Mononuclear cell (primary cell): ENCODE measurements around the gene CCL13. TPM values are rescaled to one million over a fixed set of nuclear protein-coding genes. Genes with fewer than 3 reads are reported as not detected.
"Not testable (repeated sequence)": the region's sequence is repeated elsewhere in the genome, so short reads cannot be mapped to it uniquely, and the experiment has no call there.

Experiments used
- H3K27me3 ChIP-seq: 2 replicates; pipeline ENCODE4 v1.6.0; 2011; ENCODE audit warnings: low read length, control low read depth; ENCODE audit not compliant: insufficient read depth
- H3K4me1 ChIP-seq: 2 replicates; pipeline ENCODE4 v1.5.1; 2011; ENCODE audit warnings: mild to moderate bottlenecking, low read length, control low read depth; ENCODE audit not compliant: insufficient read depth
- H3K4me3 ChIP-seq: 2 replicates; pipeline ENCODE4 v1.5.1; 2011; ENCODE audit warnings: mild to moderate bottlenecking, low read length, moderate library complexity
- H3K9me3 ChIP-seq: 2 replicates; pipeline ENCODE4 v1.5.1; 2011; ENCODE audit warnings: low read depth, mild to moderate bottlenecking, control low read depth, low read length
- total RNA-seq: library from RNA; depleted of rRNA; stranded (reverse); fragments of >200 nt; gene quantifications from one replicate; pipeline ENCODE4 v1.2.3, GENCODE V29; 2012

Gene CCL13
- total RNA-seq: not detected

DNA sequence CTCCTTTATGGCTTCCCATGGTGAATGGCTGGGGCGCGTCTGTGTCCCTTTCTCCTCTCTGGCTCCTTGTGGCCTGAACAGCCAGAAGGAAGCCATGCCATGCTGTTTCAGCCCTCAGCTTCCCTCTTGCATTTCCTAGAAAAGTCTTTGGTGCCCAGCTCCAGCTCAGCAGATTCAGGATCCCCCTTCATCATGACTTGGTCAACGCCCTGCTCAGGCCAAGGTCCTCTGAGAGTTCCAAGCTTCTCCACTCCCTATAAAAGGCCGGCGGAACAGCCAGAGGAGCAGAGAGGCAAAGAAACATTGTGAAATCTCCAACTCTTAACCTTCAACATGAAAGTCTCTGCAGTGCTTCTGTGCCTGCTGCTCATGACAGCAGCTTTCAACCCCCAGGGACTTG is at the start of gene CCL13:
Gene CCL13, plus strand, starts transcription at position 287 of the 400 bp plus-strand sequence. Its CDS starts 47 bp downstream, at position 334.
- Histone ChIP-seq H3K27me3 (no peaks in the 10 kb centered on the region), H3K9me3 (no peaks in the 10 kb centered on the region), H3K4me3 (no peak within 1 kb of the TSS), H3K4me1 (peaks cover 5% of the 10 kb centered on the region)

DNA sequence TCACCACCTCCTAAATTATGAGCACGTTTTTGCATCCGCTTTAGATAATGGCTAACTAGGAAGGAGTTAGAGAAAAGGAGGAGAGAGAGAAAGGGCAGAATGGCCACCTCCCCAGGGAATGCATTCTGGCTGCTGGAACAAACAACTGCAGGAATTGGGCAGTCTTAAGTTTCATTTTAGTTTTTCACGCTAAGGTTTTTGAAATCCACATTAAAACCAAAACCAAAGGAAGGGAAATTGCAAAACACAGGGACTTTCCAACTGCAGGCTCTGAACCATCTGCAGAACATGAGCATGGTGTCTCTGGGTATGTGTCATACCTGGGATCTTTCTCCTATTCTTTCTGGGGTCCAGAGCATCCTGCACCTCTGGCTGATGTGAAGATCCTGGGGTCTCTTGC is 49.2 kb upstream of the CCL13 start:
- Histone ChIP-seq H3K4me3 (no peak overlapping the region), H3K27me3 (peaks cover 4% of the 10 kb centered on the region), H3K9me3 (no peaks in the 10 kb centered on the region), H3K4me1 (peaks cover 41% of the 10 kb centered on the region)

DNA sequence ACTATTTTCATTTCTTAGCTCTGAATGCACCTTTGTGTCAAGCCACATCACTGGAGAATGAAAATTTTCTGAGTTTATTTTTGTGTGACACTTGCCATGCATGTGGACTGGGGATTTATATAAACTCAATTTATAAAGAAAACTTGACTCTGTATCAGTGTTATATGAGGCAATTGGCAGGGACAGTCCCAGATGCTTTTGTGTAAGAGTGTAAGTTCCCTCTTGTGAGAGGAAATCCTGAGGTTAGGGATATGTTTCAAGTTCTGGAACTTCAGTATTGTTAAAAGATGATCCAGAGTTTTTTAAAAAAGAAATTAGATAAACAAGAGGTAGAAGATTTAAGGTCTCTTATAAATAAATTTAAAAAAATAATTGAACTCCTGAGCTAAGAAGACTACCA is 47.9 kb upstream of the CCL13 start:
- peaks cover 6% of the 10 kb centered on the region for H3K27me3 ChIP-seq
- H3K4me1 ChIP-seq: peaks cover 35% of the 10 kb centered on the region
- H3K9me3 ChIP-seq: no peaks in the 10 kb centered on the region
- no peak overlapping the region for H3K4me3 ChIP-seq

DNA sequence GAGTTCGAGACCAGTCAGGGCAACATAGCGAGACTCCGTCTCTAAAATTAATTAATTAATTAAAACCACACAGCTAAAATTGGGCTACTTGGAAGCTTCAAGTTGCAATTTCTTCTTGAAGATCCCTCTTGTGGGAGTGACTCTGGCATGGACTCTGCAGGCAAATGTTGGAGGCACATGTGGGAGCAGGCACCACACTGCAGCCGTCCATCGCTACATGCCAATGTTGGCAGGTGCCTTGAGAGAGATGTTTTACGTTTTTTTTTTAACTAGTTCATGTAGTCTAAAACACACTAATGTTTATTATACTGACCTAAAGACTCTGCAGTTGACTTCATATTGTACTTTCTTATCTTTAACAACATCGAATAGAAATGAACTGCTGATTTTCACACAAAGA is 45.0 kb upstream of the CCL13 start:
- H3K27me3 ChIP-seq: peaks cover 6% of the 10 kb centered on the region
- H3K4me3 ChIP-seq: no peak overlapping the region
- no peaks in the 10 kb centered on the region for H3K9me3 ChIP-seq
- H3K4me1 ChIP-seq: peaks cover 51% of the 10 kb centered on the region

DNA sequence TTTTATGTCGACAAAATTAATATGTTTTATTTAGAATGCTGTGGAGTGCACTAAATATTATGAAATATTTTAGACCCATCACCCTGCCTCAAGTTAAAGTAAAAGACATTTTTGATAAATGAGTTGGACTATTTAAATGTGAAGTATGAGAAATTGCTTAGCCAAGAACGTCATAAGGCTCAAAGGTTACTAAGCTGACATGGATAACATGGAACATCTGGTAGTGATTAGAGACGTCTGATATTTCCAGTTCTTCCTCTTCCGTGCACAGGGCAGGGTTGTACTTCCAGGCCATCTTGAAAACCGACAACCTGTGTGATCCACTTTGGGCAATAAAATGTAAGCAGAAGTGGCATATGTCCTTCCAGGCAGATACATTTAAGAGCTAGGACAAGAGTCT is 44.2 kb upstream of the CCL13 start:
- Histone ChIP-seq H3K9me3 (no peaks in the 10 kb centered on the region), H3K4me3 (no peak overlapping the region), H3K4me1 (peaks cover 43% of the 10 kb centered on the region), H3K27me3 (peaks cover 6% of the 10 kb centered on the region)

DNA sequence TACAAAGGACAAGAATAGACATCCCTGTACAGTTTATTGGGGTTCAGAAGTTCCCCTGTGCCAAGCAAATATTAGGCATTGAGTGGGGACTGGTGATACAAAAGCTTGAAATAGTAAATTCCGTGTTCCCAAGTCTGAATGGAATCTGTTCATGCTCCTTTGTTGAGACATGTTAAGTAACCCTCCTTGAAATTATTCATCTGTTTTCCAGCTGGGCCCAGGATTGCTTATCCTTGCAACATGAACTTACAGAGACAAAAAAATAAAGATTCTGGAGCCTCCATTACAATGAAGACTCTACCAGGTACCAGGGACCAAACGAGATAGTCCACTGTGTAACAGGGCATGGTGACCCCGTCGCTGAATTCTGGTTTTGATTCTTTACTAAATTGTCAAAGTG is 43.1 kb upstream of the CCL13 start:
- peaks cover 6% of the 10 kb centered on the region for H3K27me3 ChIP-seq
- H3K4me3 ChIP-seq: no peak overlapping the region
- H3K4me1 ChIP-seq: peaks cover 33% of the 10 kb centered on the region
- no peaks in the 10 kb centered on the region for H3K9me3 ChIP-seq

DNA sequence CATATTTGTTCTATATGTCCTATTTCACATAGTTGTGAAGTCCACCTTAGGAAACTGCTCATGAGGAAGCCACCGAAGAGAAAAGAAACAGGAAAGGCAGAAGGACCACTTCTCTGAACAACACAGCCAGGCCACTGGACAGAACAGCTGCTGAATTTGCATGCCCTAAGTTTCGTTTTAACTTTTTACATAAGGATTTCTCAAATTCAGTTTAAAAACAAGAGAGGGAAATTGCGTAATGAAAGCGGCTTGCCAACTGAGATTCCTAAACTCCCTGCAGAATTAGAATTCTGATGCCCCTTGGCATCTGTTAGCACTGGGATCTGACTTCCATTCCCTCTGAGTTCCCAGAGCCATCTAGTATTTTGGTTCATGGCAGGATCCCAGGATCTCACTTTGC is 42.0 kb upstream of the CCL13 start:
- peaks cover 6% of the 10 kb centered on the region for H3K27me3 ChIP-seq
- peaks cover 37% of the 10 kb centered on the region for H3K4me1 ChIP-seq
- no peak overlapping the region for H3K4me3 ChIP-seq
- H3K9me3 ChIP-seq: no peaks in the 10 kb centered on the region

DNA sequence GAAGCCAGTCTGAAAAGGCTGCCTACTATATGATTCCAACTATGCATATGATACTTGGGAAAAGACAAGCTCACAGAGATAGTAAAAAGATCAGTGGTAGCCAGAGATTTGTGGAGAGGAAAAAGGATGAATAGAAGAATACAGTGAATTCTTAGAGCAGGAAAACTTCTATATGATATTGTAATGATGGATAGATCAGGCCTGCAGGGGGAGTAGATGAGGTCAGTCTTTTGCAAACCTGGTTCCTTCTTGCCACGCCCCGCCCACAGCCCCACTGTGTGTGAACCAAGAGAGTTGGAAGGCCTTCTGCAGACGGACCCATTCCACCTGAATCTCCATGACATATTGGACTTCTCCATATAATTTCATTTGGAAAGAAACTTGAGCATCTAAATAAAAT is 37.8 kb upstream of the CCL13 start:
- peaks cover 33% of the 10 kb centered on the region for H3K4me1 ChIP-seq
- no peaks in the 10 kb centered on the region for H3K27me3 ChIP-seq
- H3K4me3 ChIP-seq: no peak overlapping the region
- no peaks in the 10 kb centered on the region for H3K9me3 ChIP-seq

DNA sequence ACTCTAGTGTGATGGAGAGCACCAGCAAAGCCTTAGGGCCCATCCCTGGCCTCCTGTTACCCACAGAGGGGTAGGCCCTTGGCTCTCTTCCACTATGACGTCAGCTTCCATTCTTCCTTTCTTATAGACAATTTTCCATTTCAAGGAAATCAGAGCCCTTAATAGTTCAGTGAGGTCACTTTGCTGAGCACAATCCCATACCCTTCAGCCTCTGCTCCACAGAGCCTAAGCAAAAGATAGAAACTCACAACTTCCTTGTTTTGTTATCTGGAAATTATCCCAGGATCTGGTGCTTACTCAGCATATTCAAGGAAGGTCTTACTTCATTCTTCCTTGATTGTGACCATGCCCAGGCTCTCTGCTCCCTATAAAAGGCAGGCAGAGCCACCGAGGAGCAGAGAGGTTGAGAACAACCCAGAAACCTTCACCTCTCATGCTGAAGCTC is 37.2 kb upstream of the CCL13 start, which contains the start of gene CCL8:
Gene CCL8, plus strand, starts transcription at position 397 of the 445 bp plus-strand sequence. CDS start 67 bp downstream, outside the sequence.
- no peak within 1 kb of the TSS for H3K4me3 ChIP-seq
- H3K27me3 ChIP-seq: no peaks in the 10 kb centered on the region
- H3K4me1 ChIP-seq: peaks cover 27% of the 10 kb centered on the region
- no peaks in the 10 kb centered on the region for H3K9me3 ChIP-seq

DNA sequence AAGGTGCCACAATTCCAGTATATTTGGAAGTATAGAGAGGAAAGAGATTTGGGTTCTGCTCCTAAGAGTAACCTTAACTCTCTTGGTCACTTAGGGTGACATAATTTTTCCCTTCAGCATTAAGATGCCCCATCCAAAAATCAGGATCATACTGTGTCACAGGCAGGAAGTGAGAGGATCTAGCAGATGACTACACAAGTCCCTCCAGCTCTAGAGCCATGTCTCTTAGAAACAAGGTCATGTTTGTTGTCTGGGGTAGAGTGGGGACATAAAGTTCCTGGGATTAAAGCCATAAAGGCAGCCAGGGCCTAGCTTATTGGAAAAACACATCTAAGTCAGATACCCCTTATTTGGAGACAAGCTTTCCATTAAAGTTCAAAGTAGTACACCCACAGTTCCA is 34.3 kb upstream of the CCL13 start:
- Histone ChIP-seq H3K4me3 (no peak overlapping the region), H3K4me1 (peaks cover 13% of the 10 kb centered on the region), H3K27me3 (peaks cover 4% of the 10 kb centered on the region), H3K9me3 (no peaks in the 10 kb centered on the region)

DNA sequence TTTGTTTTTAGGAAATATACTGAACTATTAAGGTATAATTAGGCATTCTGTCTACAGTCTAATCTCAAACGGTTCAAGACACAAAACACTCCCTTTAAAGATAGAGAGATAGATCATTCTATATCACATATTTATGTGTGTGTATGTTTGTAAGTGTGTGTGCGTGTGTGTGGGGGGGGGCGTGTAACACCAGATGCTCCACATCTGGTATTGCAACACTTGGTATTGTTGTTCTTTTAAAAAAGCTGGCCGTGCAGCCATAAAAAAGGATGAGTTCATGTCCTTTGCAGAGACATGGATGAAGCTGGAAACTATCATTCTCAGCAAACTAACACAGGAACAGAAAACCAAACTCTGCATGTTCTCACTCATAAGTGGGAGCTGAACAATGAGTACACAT is 28.7 kb upstream of the CCL13 start:
- not testable (repeated sequence) for H3K9me3 ChIP-seq, H3K4me3 ChIP-seq, H3K27me3 ChIP-seq, H3K4me1 ChIP-seq

DNA sequence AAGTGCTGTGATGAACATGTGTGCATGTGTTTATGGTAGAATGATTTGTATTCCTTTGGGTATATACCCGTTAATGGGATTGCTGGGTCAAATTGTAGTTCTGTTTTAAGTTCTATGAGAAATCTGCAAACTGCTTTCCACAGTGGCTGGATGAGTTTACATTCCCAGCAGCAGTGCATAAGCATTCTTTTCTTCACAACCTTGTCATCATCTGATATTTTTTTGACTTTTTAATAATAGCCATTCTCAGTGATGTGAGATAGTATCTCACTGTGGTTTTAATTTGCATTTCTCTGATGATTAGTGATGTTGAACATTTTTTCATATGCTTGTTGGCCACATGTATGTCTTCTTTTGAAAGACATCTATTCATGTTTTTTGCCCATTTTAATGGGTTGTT is 18.6 kb upstream of the CCL13 start:
- Histone ChIP-seq H3K4me3 (no peak overlapping the region), H3K9me3 (no peaks in the 10 kb centered on the region), H3K4me1 (no peaks in the 10 kb centered on the region), H3K27me3 (peaks cover 17% of the 10 kb centered on the region)

DNA sequence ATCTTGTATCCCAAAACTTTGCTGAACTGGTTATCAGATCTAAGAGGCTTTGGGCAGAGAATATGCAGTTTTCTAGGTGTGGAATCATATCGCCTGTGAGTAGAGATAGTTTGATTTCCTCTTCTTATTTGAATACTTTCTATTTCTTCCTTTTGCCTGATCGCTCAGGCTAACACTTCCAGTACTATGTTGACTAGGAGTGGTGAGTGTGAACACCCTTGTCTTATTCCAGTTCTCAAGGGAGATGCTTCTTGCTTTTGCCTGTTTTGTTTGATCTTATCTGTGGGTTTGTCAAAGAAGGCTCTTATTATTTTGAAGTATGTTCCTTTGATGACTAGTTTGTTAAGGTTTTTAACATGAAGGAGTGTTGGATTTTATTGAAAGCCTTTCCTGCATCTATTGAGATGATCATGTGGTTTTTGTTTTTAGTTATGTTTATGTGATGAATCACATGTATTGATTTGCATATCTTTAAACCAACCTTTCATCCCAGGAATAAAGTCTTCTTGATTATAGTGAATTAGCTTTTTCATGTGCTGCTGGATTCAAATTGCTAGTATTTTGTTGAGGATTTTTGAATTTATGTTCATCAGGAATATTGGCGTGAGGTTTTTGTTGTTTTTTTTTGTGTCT is 17.0 kb upstream of the CCL13 start:
- H3K4me3 ChIP-seq: no peak overlapping the region
- no peaks in the 10 kb centered on the region for H3K9me3 ChIP-seq
- no peaks in the 10 kb centered on the region for H3K4me1 ChIP-seq
- H3K27me3 ChIP-seq: peaks cover 23% of the 10 kb centered on the region

DNA sequence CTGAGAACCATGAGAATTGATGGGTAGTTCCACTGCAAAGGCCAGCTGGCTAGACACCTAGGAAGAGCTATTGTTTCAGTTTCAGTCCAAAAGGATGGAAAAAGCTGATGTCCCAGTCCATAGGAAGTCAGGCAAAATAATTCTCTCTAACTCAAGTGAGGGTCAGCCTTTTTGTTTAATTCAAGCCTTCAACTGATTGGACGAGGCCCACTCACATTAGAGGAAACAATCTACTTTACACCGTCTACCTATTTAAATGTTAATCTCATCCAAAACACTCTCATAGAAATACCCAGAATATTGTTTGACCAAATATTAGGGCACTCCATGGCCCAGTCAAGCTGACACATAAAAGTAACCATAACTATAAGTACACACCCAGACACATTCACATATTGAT is 14.4 kb upstream of the CCL13 start:
- H3K4me3 ChIP-seq: no peak overlapping the region
- peaks cover 23% of the 10 kb centered on the region for H3K27me3 ChIP-seq
- H3K4me1 ChIP-seq: no peaks in the 10 kb centered on the region
- H3K9me3 ChIP-seq: no peaks in the 10 kb centered on the region

DNA sequence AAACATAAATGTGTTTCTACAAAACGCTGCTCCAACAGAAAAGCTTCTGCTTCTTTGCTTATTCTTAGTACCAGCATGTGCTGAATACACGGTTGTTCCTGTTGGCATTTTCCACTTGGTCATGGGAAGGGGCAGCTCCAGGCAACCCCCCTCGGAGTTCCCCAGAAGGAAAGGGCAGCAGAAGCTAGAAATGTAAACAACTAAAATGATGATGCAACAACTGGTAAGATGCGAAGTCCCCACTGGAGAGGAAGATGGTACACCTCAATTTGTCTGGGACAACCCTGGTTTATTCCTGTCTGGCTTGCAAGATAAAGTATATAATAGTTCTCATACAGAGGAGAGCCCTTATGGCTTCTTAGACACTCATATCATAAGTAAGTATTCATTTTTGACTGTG is 9.2 kb upstream of the CCL13 start:
- H3K27me3 ChIP-seq: peaks cover 7% of the 10 kb centered on the region
- no peaks in the 10 kb centered on the region for H3K9me3 ChIP-seq
- H3K4me3 ChIP-seq: no peak overlapping the region
- no peaks in the 10 kb centered on the region for H3K4me1 ChIP-seq

DNA sequence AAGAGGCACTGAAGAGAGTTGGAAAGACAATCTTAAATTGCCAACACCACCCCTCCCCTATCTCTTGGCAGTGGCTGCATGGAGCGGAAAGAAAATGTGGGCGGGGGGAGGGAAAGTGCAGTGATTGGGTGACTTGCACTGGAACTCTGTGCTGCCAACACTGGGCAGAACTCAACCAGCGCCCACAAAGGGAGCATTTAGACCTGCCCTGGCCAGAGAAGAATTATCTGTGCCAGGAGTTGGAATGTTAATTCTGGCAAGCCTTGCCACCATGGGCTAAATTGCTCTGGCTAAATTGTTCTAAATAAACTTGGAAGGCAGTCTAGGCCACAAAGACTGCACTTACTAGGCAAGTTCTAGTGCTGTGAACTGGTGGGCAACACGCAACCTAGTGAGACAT is 6.5 kb upstream of the CCL13 start:
- peaks cover 3% of the 10 kb centered on the region for H3K4me1 ChIP-seq
- no peak overlapping the region for H3K4me3 ChIP-seq
- H3K27me3 ChIP-seq: no peaks in the 10 kb centered on the region
- no peaks in the 10 kb centered on the region for H3K9me3 ChIP-seq
